ENCODE measurements around the gene PLXDC2. TPM values are rescaled to one million over a fixed set of nuclear protein-coding genes. Genes with fewer than 3 reads are reported as not detected.
"Not testable (repeated sequence)": the region's sequence is repeated elsewhere in the genome, so short reads cannot be mapped to it uniquely, and the experiment has no call there.

The PLXDC2 gene
- total RNA-seq, 1 donor from 2014 or later = 0.59 TPM

DNA sequence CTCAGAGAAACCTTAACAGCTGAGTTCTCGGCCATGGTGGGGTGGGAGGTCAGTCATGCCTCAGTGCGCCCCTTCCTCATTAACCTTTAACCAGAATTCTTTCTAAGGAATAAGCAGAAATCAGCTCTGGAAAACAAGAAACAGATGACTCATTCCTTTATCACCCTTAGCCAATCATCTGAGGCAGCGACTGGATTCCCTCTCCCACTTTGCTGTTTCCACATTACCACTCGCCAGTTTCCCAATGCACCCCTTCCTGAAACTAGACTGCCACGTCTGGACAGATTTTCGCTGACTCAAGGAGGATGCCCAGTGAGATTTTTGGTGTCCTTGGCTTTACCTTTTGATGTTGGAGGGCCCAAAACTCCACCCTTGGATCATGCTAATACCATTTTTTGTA is 223.8 kb downstream of the PLXDC2 start:
- DNase-seq (ENCODE audit: low read depth, low spot score) = no peak

DNA sequence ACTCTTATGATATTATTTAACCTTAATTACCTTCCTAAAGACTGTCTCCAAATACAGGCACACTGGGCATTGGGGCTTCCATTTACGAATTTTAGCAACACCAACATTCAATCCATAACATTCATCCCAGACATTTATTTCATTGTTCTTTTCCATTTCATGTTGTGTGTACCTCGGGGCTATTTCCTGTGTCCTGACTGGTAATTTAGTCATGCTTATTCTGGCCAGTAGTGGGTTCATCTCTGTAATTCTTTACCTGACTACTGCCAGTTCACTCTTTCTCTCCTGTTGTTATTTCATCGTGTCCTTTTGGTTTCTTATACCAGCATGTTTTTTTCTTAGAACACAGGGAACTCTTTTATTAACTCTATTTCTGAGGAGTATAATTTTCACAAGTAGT is 225.7 kb downstream of the PLXDC2 start:
- no peak for DNase-seq (ENCODE audit: low read depth, low spot score)

DNA sequence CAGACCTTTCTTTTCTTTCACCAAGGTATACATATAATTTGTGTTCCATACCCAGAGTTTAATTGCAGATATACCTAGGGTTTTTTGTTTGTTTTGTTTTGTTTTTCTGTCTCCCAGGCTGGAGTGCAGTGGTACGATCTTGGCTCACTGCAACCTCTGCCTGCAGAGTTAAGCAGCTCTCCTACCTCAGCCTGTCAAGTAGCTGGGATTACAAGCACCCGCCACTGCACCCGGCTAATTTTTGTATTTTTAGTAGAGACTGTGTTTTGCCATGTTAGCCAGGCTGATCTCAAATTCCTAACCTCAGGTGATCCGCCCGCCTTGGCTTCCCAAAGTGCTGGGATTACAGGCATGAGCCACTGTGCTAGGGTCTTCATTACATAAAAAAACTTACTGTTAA is 228.9 kb downstream of the PLXDC2 start:
- DNase-seq (ENCODE audit: low read depth, low spot score) = not testable (repeated sequence)

DNA sequence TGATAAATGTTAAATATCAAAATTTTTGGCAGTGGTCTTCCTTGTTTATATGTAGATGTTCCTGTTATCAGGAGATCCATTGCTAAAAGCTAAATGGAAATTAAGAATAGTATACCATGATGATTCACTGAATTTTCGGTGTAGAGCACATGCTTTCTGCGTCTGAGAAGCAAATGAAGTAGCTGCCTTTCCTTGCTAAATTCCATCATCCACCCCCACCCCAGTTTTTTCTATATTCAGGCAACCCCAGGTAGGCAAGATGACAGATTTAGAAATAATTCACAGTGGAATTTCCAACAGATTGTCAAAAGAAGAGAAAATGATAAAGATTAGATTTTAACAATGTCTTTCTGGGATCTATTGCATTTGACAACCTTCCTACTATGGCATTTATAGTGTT is 231.9 kb downstream of the PLXDC2 start:
- no peak for DNase-seq (ENCODE audit: low read depth, low spot score)

DNA sequence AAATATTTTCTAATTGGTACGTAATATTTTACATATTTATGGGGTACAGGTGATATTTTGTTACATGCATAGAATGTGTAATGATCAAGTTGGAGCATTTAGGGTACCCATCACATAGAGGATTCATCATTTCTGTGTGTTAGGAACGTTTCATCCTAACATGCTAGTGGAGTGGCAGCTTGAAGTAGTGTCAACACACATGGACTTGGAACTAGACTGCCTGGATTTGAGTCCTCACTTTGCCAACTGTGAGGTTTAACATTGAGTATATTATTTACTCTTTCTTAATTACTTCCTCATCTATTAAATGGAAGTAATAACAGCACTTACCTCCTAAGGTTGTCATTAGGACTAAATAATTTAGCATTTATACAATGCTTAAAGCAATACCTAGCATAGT is 241.9 kb downstream of the PLXDC2 start:
- no peak for DNase-seq (ENCODE audit: low read depth, low spot score)

DNA sequence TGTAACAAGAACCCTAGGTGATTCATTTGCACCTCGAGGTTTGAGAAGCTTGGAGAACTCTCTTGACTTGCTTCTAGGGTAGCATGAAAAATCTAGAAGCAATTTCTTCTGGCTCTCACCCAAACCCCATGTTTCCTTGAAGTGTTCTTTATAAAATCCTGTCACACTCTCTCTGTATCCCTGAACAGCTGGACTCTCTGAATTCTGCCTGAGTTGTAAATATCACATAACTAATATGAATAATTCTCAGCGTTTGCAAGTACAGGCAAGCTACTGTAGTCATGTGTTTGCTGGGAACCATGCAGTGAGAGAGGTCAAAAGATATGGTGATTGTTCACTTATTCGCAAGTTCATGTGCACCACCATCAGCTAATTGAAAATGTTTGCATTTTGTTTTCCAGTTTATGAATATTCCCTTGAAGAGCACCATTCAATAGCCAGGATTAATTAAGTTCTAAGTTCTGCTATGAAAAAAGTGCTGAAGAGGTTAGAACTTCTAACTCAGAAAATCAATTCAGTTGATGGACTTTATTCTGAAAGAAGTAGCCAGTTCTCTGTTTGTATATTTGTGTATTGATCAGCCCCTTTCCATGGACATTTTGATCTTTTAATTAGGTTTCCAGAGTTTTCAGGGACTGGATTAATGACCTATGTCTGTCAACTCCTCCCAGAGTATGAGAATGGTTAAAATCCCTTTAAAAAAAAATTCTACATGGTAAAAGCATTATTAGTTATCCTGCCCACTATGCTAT is 243.0 kb downstream of the PLXDC2 start:
- DNase-seq (ENCODE audit: low read depth, low spot score) = no peak

DNA sequence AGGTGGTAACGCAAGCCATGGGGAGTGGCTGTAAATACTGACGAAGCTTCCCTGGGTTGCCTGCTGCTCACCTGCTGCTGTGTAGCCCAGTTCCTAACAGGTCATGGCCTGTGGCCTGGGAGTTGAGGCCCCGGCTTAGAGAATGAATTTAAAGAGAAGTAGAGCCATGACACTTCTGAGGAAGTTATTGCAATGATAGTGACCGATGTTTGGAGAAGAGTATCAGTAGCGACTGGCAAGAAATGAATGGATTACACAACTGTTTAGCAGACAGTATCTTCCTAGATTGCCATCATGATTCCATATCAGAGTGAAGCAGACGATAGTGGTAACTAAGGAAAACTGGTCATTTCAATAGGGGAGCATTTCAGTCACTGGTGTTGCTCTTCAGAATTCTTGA is 249.6 kb downstream of the PLXDC2 start:
- DNase-seq (ENCODE audit: low read depth, low spot score) = no peak

DNA sequence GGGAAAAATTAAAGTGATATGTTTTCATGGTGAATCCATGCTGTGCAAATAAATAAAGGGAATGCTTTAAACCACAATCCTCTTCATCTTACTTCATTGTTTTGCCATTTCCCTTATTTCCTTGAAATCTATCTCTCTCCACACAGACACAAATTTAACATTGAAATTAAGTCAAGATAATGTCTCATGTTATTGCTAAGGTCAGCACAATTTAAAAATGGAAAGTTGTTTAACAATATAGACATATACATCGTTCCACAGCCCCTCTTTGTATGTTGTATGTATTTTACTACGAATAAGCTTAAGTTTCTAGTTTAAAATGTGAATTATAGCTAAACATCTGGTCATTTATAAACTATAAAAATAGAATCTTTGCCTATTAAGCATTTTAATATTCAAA is 256.9 kb downstream of the PLXDC2 start:
- DNase-seq (ENCODE audit: low read depth, low spot score) = no peak

DNA sequence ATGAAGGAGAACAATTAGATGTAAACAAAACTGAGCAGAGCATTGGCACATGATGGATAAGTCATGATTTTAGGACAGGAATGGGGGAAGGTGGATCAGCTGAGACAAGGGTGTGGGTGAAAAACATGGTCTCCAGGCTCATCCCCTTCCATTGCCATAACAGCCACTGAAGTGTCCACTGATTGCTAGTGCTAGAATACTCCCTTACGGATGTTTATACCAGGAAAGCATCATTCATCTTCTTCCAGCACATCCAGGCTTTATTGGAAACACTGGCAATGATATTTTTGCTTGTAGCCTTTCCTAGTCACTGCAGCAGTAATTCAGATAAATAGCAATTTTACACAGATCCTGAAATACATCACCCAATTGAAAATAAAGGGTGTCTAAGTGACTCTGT is 259.5 kb downstream of the PLXDC2 start:
- DNase-seq (ENCODE audit: low read depth, low spot score) = no peak

DNA sequence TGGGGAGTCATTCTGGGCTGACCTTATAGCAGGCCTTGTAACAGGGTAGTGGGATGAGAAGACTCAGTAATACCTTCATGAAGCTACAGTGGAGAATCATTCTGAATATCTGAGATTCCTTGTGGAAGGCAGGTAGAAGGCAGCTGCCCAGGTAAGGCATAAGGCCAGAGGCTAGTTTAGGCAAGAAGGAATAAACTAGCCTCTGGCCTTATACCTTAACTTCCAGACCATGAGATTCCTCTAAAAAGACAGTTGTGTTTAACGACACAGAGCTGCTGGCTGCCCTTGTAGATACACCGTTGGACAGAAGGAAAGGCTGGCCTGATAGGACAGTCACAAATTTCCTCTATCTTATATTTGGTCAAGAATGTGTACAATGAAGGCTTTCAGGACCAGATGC is 268.2 kb downstream of the PLXDC2 start:
- no peak for DNase-seq (ENCODE audit: low read depth, low spot score)

DNA sequence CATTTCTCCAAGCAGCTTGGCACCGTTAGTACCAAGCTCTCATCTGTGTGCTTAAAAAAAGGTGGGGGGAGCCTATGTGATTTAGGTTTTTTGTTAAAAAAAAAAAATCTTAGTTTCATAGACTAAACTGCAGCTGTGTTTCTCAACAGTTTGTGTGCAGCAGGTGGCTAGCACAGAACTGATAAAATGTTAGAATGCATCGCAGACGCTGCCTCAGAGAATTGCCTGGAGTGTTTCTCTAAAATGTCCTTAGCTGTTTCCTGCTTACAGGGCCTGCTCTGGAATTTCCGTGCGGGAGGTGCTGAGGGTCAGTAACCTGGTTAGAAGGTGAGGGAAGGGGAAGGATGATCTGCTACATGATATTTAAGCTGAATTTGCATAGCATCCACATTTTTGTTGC is 268.9 kb downstream of the PLXDC2 start:
- no peak for DNase-seq (ENCODE audit: low read depth, low spot score)

DNA sequence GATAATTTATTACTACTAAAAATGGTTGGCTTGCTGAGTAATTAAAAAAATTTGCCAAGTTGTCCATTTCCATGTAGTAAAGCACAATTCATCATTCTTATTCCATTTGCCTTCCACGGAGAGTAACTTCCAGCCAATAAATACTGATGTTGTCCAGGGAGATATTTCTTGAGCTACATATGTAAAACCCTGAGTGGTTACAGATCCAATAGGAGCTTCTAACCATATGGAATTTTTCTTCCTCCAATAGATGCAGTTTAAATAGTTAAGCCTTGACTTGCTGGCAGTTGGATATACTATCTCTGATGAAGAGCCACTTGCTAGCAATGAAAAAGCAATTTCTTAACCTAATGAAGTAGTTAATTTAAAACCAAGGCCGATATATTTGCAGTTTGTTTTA is 271.1 kb downstream of the PLXDC2 start:
- DNase-seq (ENCODE audit: low read depth, low spot score) = no peak

DNA sequence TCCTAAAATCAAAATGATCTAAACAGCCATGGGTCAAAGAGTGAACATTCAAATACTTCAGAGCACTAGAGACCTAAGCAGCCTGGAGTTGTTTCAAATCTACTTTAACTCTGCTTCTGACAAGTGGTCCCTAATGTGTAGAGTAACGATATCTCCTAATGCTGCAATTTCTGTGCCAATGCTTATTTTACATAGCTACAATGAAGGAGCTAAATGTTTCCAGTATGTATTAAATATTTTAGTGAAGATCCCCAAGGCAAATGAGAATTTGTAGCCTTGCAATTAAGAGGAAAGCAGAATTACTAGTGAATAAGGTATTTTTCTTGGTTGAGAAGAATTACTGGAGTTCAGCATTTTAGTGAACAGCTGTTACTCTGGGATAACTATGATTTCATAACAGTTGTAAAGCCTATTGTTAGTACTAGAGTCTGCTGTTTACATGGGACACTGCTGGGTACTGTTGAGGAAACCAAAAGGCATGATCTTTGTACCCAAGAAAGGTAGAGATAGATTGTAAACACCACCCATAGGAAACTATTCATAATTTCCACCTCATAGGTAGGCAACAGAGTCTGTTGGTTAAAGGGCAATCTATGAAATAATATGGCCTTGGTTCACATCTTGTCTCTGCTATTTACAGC is 271.9 kb downstream of the PLXDC2 start:
- DNase-seq (ENCODE audit: low read depth, low spot score) = no peak

DNA sequence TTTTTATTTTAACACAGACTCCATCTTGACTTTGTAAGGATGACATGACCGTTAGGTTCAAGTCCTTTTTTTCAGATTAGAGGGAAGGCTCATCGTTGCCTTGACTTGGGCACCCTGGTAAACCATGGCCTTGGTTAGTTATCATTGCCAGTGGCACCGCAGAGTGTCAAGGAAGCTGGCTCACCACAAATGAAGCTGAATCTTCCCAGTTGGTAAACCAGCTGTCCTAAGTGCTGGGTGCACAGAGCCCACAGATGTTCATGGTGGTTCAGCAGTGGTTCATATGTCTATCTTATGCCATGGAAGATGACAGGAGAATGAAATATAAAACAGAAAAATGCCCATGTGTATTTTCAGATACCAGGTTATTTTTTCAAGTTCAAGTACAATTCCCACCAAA is 273.6 kb downstream of the PLXDC2 start:
- DNase-seq (ENCODE audit: low read depth, low spot score) = no peak

DNA sequence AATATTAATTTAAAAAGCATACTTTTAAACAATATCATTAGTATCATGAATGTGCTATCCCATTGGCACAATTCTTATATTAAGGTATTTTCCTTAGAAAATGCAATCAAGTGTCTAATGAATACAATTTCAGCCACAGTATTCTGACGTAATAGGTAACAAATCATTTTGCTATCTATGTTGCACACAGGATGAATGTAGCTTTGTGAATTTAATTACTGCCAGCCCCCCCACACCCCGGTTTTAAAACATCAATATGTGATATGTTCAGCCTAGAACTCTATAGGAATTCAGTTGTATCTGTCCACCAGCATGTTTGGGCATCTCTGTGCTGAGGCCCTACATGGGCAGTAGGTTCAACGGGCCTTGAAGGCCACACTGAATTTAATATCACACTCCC is 274.6 kb downstream of the PLXDC2 start:
- no peak for DNase-seq (ENCODE audit: low read depth, low spot score)

DNA sequence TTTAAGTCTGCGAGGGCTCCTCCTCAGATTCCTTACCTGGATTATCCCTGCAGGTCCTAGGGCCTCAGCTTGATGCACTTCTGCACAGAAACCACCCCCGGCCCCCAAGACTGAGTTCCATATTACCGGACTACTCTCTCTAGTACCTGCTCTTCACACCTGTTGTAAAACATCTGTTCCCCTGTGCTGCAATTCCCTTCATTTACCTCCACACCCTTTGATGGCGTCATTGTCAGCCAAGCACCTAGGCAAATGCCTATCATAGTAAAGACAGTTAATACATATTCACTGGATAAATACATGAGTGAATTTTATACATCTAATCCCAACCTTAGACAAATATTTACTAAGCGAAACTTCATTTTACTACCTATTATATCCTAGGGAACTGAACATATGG is 275.5 kb downstream of the PLXDC2 start:
- no peak for DNase-seq (ENCODE audit: low read depth, low spot score)

DNA sequence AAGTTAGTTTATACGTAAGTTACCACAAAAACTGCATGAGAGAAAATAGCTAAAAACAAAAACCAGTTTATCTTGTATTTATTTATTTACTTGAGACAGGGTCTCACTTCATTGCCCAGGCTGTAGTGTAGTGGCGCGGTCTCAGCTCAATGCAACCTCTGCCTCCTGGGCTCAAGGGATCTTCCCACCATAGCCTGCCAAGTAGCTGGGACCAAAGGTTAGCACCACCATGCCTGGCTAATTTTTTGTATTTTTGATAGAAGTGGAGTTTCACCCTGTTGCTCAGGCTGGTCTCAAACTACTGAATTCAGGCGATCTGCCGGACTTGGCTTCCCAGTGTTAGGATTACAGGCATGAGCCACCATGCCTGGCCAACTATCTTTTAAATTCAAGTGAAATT is 277.4 kb downstream of the PLXDC2 start:
- no peak for DNase-seq (ENCODE audit: low read depth, low spot score)

DNA sequence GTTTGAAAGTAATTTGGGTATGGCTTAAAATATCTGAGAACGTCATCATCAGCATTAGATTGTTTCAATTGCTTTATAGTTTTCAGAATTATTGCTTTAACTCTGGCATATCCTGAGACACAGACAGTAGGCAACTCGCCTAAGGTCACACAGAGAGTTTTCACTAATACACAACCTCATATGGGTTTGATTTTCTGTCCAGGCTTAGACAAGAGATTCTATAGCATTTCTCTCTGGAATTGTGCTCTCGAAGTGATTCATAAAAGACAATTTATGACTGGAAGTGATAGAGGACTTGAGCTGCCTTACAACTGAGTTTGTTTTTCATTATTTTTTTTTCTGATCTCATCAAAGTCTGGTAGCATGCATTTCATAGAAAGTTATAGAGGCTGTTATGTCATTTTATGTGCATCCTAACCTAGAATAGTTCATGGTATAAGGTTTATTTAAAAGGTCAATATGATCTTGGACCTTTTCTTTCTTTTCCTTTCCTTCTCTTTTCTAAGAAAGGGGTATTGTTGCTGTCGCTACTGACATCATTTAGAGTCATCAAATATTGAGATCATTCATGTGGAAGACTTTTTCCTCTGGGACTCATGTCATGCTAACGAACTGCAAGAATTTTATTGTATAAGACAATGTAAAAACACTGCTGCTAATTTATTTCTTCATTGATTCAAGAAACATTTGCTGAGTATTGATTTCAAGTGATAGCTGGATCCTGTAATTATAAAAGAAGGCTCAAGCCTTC is 278.2 kb downstream of the PLXDC2 start:
- DNase-seq (ENCODE audit: low read depth, low spot score) = no peak

DNA sequence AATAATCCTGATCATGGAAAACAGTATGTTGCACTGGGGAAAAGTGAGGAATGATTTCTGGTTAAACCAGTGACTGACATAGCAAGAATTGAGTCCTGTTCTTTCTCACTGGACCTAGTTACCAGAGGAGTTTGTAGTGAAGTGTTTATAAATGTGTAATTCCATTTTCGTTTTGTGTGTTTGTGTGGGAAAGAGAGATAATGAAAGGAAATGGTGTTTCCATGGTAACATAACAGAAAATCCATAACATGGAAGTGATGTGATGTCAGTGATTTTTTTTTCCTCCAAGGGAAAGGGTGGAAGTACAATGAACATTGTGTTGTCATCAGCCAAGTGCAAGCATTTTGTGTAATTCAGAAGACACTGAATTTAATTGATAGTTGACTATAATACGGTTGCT is 283.9 kb downstream of the PLXDC2 start:
- no peak for DNase-seq (ENCODE audit: low read depth, low spot score)

DNA sequence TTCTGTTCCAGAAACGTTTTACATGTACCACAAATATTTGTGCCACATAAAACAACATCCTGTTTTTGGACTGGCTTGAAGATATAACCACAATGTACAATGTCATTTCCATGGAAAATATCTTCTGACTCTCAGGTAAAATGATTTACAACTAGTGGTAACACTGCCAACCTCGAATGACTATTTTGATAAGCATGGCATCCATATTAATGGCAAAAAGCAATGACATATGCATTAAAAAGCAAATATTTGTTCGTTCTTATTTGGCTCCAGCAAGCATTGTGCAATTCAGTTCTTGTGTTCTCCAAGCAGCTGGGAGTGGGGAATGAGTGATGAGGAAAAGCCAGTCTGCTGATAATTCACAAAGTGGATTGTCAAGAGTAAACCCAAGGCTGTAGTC is 289.0 kb downstream of the PLXDC2 start:
- no peak for DNase-seq (ENCODE audit: low read depth, low spot score)

DNA sequence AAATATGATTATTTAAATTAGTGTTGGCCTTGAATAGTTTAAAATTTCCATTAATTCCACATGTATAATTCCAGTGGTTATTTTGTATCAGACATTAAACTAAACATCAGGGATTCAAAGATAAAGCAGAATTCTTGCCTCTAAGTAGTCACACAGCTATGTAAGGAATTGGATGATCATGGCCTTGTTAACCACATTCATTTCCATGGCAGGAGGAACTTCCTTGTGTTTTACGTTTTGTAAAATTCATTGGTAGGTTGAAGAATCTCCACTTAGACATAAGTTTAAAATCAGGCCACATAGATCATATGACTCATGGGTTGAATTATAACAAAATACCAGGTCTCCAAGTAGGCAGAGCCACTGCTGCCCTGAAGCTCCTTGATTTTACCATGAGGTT is 289.7 kb downstream of the PLXDC2 start:
- no peak for DNase-seq (ENCODE audit: low read depth, low spot score)

DNA sequence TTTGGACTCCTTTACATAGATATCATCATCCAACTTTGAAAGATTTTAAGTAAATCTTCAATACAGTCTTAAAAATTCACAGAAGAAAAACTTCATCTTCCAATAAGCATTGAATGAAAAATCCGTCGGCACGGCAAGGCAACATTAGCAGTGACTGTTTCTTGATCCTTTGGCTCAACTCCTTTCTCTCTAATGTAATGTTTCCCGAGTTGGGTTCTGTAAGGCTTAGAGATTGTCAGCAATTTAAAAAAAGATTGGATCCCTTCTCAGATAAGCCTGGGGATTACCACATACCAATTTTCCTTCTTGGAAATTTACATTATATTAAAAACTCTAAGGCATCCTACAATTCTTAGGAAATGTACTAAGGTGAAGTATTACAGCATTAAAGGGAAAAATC is 291.8 kb downstream of the PLXDC2 start:
- no peak for DNase-seq (ENCODE audit: low read depth, low spot score)

DNA sequence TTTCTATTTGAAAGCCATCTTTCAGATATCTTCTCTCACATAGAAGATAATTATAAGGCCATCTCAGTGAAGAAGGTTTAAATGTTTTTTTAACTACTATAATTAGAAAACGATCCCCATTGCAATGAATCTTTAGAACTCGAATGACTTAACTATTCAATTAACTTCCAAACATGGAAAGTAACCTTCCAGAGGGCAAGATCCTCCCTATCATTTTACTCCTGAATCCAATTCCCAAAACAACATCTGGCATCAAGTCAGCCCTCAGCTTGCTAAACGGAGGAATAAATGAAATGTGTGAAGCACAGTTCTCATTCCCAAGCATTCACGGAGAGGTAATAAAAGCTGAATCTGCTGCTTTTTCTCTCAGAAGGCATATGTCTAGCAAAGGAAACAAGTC is 293.4 kb downstream of the PLXDC2 start:
- no peak for DNase-seq (ENCODE audit: low read depth, low spot score)

Measured in pulmonary artery endothelial cell (primary cell).